ENCODE data around the gene SYT2.
"Not testable (repeated sequence)": the region's sequence is repeated elsewhere in the genome, so short reads cannot be mapped to it uniquely, and the experiment has no call there.

The SYT2 gene

GRCh38 chr1:202554619-202555018, 155.6 kb downstream of the SYT2 start:
- not testable (repeated sequence) for H3K79me1 ChIP-seq (ENCODE audit: low read depth, low read length); H2BK5ac ChIP-seq (ENCODE audit: low read length); H2BK12ac ChIP-seq (ENCODE audit: low read length); H4K8ac ChIP-seq (ENCODE audit: low read depth, low read length); H2AFZ ChIP-seq (ENCODE audit: low read length); H3K4me1 ChIP-seq (ENCODE audit: control insufficient read depth in 2 of 2, insufficient read depth in 1 of 2, low read depth in 1 of 2, low read length in 2 of 2); H4K91ac ChIP-seq (ENCODE audit: low read depth, low read length, poor library complexity); H2BK15ac ChIP-seq (ENCODE audit: low read length); H2BK120ac ChIP-seq (ENCODE audit: low read depth, low read length); H3K9me3 ChIP-seq (replicated peaks in 1 of 2; ENCODE audit: control insufficient read depth in 2 of 2, insufficient read depth in 1 of 2, low read depth in 1 of 2, low read length in 2 of 2); H3K4me2 ChIP-seq (ENCODE audit: insufficient read depth, low read length, poor library complexity, severe bottlenecking); H3K14ac ChIP-seq (ENCODE audit: low read length); H3K36me3 ChIP-seq (replicated peaks in 1 of 2; ENCODE audit: control insufficient read depth in 2 of 2, insufficient read depth in 2 of 2, low read length in 2 of 2); H3K18ac ChIP-seq (ENCODE audit: low read length); H3K4me3 ChIP-seq (ENCODE audit: low read length in 2 of 2); DNase-seq (ENCODE audit: low spot score); H3K4ac ChIP-seq (ENCODE audit: low read length); H3K27ac ChIP-seq (replicated peaks; ENCODE audit: low read length); H3K9ac ChIP-seq (ENCODE audit: low read depth, low read length, poor library complexity); H2AK5ac ChIP-seq (ENCODE audit: low read depth, low read length); H3K27me3 ChIP-seq (ENCODE audit: control insufficient read depth in 3 of 3, insufficient read depth in 3 of 3, low read depth in 1 of 3, low read length in 3 of 3); H3K23ac ChIP-seq (ENCODE audit: low read depth, low read length, poor library complexity)
- WGBS, 2 donors (ENCODE audit: extremely low coverage in 2 of 2, insufficient read length in 2 of 2, insufficient replicate concordance in 1 of 2), result no CpG with 5 or more reads among the region's 4 CpGs

DNA sequence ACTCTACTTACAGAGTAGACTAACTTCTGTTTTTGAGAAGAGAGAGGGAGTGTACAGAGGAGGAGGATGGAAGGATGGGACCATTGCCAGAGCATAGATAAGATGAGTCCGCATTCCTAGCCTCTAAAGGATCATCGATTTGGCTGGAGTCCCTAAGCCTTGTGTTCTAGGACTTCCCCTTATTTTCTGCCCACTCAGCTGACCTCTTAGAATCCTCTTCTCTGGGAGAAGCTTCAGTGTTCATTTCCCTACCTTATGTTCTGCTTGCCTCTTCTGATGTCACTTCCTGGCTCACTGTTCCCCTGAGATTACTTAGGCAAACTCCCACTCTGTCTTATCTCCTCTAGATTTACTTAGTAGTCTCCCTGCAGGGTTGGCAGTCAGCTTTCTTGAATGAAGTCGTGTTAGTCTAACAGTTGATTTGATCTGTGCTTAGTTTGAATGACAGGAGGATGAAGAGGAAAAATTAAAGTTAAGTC, 156.7 kb downstream of the SYT2 start:
- no peaks in the 10 kb centered on the region for H3K27me3 ChIP-seq (ENCODE audit: control insufficient read depth in 3 of 3, insufficient read depth in 3 of 3, low read depth in 1 of 3, low read length in 3 of 3)
- no peak overlapping the region for H3K27ac ChIP-seq (replicated peaks; ENCODE audit: low read length)
- H4K8ac ChIP-seq (ENCODE audit: low read depth, low read length), result no peak overlapping the region
- peaks cover 2% of the 10 kb centered on the region for H3K79me1 ChIP-seq (ENCODE audit: low read depth, low read length)
- H3K9me3 ChIP-seq (replicated peaks in 1 of 2; ENCODE audit: control insufficient read depth in 2 of 2, insufficient read depth in 1 of 2, low read depth in 1 of 2, low read length in 2 of 2), result no peaks in the 10 kb centered on the region
- H3K36me3 ChIP-seq (replicated peaks in 1 of 2; ENCODE audit: control insufficient read depth in 2 of 2, insufficient read depth in 2 of 2, low read length in 2 of 2), result no peaks in the 10 kb centered on the region
- no peak overlapping the region for H3K9ac ChIP-seq (ENCODE audit: low read depth, low read length, poor library complexity)
- H3K4me1 ChIP-seq (ENCODE audit: control insufficient read depth in 2 of 2, insufficient read depth in 1 of 2, low read depth in 1 of 2, low read length in 2 of 2), result no peaks in the 10 kb centered on the region
- WGBS, 2 donors (ENCODE audit: extremely low coverage in 2 of 2, insufficient read length in 2 of 2, insufficient replicate concordance in 1 of 2), result no CpG with 5 or more reads among the region's 3 CpGs
- no peak for DNase-seq (ENCODE audit: low spot score)
- no peak overlapping the region for H3K4me3 ChIP-seq (ENCODE audit: low read length in 2 of 2)
- no peak overlapping the region for H2AFZ ChIP-seq (ENCODE audit: low read length)
- H2BK120ac ChIP-seq (ENCODE audit: low read depth, low read length), result no peak overlapping the region
- H3K18ac ChIP-seq (ENCODE audit: low read length), result no peak overlapping the region
- H4K91ac ChIP-seq (ENCODE audit: low read depth, low read length, poor library complexity), result no peak overlapping the region
- no peak overlapping the region for H2BK12ac ChIP-seq (ENCODE audit: low read length)
- no peak overlapping the region for H2AK5ac ChIP-seq (ENCODE audit: low read depth, low read length)
- H3K23ac ChIP-seq (ENCODE audit: low read depth, low read length, poor library complexity), result no peak overlapping the region
- H3K4ac ChIP-seq (ENCODE audit: low read length), result no peak overlapping the region
- H2BK5ac ChIP-seq (ENCODE audit: low read length), result no peak overlapping the region
- no peak overlapping the region for H3K14ac ChIP-seq (ENCODE audit: low read length)
- no peak overlapping the region for H2BK15ac ChIP-seq (ENCODE audit: low read length)
- H3K4me2 ChIP-seq (ENCODE audit: insufficient read depth, low read length, poor library complexity, severe bottlenecking), result no peak overlapping the region

DNA sequence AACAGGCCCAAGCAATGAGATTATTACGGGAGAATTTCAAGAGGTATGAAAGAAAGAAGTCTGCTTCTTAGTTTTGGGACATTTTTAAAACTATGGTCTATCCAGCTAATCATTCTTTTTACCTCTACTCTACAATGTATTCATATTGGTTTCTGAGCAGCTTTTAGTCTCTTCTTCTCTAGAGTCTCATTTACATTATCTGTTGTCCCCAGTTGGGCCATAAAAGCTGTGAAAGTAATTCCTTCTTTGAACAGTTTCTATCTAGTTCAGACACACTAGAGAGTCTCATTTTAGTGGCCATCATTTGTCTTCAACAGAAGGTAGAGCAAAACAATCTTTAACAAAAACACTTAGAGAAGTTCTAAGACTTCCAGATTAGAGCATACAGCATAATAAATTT, 157.2 kb downstream of the SYT2 start:
- not testable (repeated sequence) for H3K27me3 ChIP-seq (ENCODE audit: control insufficient read depth in 3 of 3, insufficient read depth in 3 of 3, low read depth in 1 of 3, low read length in 3 of 3); H3K9me3 ChIP-seq (replicated peaks in 1 of 2; ENCODE audit: control insufficient read depth in 2 of 2, insufficient read depth in 1 of 2, low read depth in 1 of 2, low read length in 2 of 2); H3K79me1 ChIP-seq (ENCODE audit: low read depth, low read length); H3K4me2 ChIP-seq (ENCODE audit: insufficient read depth, low read length, poor library complexity, severe bottlenecking); H2BK12ac ChIP-seq (ENCODE audit: low read length); H3K23ac ChIP-seq (ENCODE audit: low read depth, low read length, poor library complexity); H4K91ac ChIP-seq (ENCODE audit: low read depth, low read length, poor library complexity); H3K27ac ChIP-seq (replicated peaks; ENCODE audit: low read length); H3K4ac ChIP-seq (ENCODE audit: low read length); H3K18ac ChIP-seq (ENCODE audit: low read length); H3K4me3 ChIP-seq (ENCODE audit: low read length in 2 of 2); H2BK120ac ChIP-seq (ENCODE audit: low read depth, low read length); H3K4me1 ChIP-seq (ENCODE audit: control insufficient read depth in 2 of 2, insufficient read depth in 1 of 2, low read depth in 1 of 2, low read length in 2 of 2); H3K9ac ChIP-seq (ENCODE audit: low read depth, low read length, poor library complexity); H3K14ac ChIP-seq (ENCODE audit: low read length); DNase-seq (ENCODE audit: low spot score); H3K36me3 ChIP-seq (replicated peaks in 1 of 2; ENCODE audit: control insufficient read depth in 2 of 2, insufficient read depth in 2 of 2, low read length in 2 of 2); H2AK5ac ChIP-seq (ENCODE audit: low read depth, low read length); H2BK15ac ChIP-seq (ENCODE audit: low read length); H4K8ac ChIP-seq (ENCODE audit: low read depth, low read length); H2BK5ac ChIP-seq (ENCODE audit: low read length); H2AFZ ChIP-seq (ENCODE audit: low read length)
- no CpG with 5 or more reads among the region's 1 CpG for WGBS, 2 donors (ENCODE audit: extremely low coverage in 2 of 2, insufficient read length in 2 of 2, insufficient replicate concordance in 1 of 2)

GRCh38 chr1:202552615-202553014, 157.6 kb downstream of the SYT2 start:
- not testable (repeated sequence) for H2BK5ac ChIP-seq (ENCODE audit: low read length); DNase-seq (ENCODE audit: low spot score); H3K4me1 ChIP-seq (ENCODE audit: control insufficient read depth in 2 of 2, insufficient read depth in 1 of 2, low read depth in 1 of 2, low read length in 2 of 2); H3K27ac ChIP-seq (replicated peaks; ENCODE audit: low read length); H2BK120ac ChIP-seq (ENCODE audit: low read depth, low read length); H3K4me2 ChIP-seq (ENCODE audit: insufficient read depth, low read length, poor library complexity, severe bottlenecking); H3K4me3 ChIP-seq (ENCODE audit: low read length in 2 of 2); H4K91ac ChIP-seq (ENCODE audit: low read depth, low read length, poor library complexity); H4K8ac ChIP-seq (ENCODE audit: low read depth, low read length); H3K36me3 ChIP-seq (replicated peaks in 1 of 2; ENCODE audit: control insufficient read depth in 2 of 2, insufficient read depth in 2 of 2, low read length in 2 of 2); H3K23ac ChIP-seq (ENCODE audit: low read depth, low read length, poor library complexity); H3K14ac ChIP-seq (ENCODE audit: low read length); H2AK5ac ChIP-seq (ENCODE audit: low read depth, low read length); H3K79me1 ChIP-seq (ENCODE audit: low read depth, low read length); H2AFZ ChIP-seq (ENCODE audit: low read length); H3K18ac ChIP-seq (ENCODE audit: low read length); H2BK12ac ChIP-seq (ENCODE audit: low read length); H3K27me3 ChIP-seq (ENCODE audit: control insufficient read depth in 3 of 3, insufficient read depth in 3 of 3, low read depth in 1 of 3, low read length in 3 of 3); H3K4ac ChIP-seq (ENCODE audit: low read length); H2BK15ac ChIP-seq (ENCODE audit: low read length); H3K9ac ChIP-seq (ENCODE audit: low read depth, low read length, poor library complexity); H3K9me3 ChIP-seq (replicated peaks in 1 of 2; ENCODE audit: control insufficient read depth in 2 of 2, insufficient read depth in 1 of 2, low read depth in 1 of 2, low read length in 2 of 2)
